NCI-H748 (cell line): ENCODE data around the gene SLIT3.
"Not testable (repeated sequence)": the region's sequence is repeated elsewhere in the genome, so short reads cannot be mapped to it uniquely, and the experiment has no call there.

ENCODE experiments used
- DNase-seq: peaks from one replicate; lab custom pipeline; 2025; ENCODE audit not compliant: unreplicated experiment; lab: John Stamatoyannopoulos, UW

SLIT3 gene

DNA sequence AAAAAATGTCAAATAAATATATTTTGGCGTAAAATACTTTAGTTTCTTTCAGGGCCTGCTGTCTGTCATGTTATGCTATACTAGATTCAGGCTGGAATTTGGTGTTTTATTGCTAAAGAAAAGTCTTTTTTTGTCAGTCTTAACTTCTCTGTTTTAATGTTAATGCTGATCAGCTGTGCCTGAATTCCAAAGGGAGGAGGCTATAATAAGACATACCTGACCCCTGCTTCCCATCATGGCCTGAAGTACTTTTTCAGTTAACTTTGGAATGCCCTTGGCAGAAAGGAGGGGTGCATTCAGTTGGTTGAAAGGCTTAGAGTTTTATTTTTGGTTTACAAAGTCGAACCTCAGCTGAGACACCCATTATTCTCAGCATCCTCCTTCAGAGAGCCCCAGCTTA, 663.7 kb downstream of the SLIT3 start:
- DNase-seq = no peak

GRCh38 chr5:168630958-168631357, 670.0 kb downstream of the SLIT3 start:
- not testable (repeated sequence) for DNase-seq

DNA sequence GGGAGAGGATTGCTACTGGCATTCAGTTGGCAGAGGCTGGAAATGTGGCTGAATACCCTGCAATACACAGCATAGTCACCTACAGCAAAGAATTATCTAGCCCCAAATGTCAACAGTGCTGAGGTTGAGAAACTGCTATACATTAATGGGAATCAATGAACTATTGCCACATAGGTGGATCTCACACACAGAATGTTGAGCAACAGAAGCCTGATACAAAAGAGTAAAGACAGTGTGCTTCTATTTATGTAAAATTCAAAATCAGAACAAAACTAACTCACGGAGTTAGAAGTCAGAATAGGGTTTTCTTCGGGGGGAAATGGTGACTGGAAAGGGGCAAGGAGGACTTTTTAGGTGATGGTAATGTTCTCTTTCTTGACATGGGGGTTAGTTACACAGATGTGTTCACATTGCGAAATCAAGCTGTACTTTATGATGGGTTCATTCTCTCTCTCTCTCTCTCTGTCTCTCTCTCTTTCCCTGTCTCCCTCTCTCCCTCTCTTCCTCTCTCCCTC, 676.0 kb downstream of the SLIT3 start:
- no peak for DNase-seq

- no peak for DNase-seq
Measured at GRCh38 chr5:168620807-168621206, 680.1 kb downstream of the SLIT3 start.

DNA sequence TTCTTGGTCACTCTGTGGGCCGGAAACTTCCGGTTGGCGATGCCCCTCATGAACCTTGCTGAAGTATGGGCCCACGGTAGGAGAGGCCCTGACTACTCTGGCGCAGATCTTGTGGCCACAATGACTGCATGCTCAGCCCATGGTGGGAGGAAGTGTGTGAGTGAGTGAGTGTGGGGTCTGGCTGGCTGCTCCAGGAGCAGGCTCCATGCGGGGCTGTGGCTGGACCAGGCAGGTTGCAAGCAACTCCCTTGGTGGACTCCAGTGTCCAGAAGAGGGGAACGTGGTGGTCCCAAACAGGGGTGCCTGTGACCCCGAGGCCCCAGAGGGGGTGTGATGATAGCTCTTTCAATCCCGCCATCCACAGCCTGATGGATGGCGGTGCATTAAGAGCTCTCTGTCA, 686.3 kb downstream of the SLIT3 start:
- DNase-seq = no peak

GRCh38 chr5:168613996-168614395, 686.9 kb downstream of the SLIT3 start:
- DNase-seq = no peak

GRCh38 chr5:168613396-168613795, 687.5 kb downstream of the SLIT3 start:
- DNase-seq = no peak

GRCh38 chr5:168612996-168613395, 687.9 kb downstream of the SLIT3 start:
- no peak for DNase-seq

DNA sequence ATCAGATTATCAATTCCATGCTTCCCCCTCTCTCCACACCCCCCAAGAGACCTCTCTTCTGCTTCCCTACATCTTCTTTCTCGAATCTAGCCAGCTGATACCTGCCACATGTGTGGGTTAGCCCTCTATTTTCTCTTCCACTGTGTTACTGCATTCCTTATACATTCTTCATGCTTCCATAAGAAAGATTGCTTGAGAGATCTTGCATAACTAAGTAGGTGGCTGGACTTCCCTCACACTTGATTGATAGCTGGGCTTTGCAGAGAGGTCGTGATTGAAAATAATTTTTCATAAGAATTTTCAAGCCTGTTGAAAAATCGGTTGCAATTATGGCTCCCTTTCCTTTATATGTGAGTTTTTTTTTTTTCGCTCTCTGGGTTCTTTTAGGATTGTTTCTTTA, 688.8 kb downstream of the SLIT3 start:
- no peak for DNase-seq
